Measurements from ENCODE around the gene RBM33. TPM values are rescaled to one million over a fixed set of nuclear protein-coding genes. Genes with fewer than 3 reads are reported as not detected.

RBM33 gene
- total RNA-seq, 1 experiment from 2014 or later, result 80.5 TPM

DNA sequence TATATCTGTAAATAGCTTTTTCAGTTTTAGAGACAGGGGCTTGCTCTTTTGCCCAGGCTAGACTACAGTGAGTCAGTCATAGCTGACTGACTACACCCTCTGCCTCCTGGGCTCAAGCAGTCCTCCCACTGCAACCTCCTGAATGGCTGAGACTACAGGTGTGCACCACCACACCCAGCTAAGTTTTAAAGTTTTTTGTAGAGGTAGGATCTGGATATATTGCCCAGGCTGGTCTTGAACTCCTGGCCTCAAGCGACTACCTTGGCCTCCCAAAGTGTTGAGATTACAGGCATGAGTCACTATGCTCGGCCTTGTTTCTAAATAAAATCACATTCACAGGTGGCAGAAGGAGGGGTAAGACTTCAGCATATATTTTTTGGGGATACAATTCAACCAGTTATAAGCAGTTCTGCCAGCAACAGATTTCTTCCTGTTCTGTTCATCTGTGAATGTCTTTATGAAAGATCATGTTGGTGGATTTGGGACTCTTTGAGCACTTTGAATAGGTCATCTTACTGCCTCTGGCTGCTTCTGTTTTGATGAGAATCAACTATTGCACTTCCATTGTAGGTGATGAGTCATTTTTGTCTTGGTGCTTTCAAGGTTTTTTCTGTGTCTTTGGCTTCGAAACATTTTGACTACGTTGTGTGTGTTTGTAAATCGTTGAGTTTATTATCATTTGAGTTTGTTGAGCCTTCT lies 15.7 kb downstream of the RBM33 start:
- Mint-ChIP-seq H3K27me3 (ENCODE audit: insufficient read depth, unreplicated experiment) (no peaks in the 10 kb centered on the region), H3K27ac (ENCODE audit: low read depth, unreplicated experiment) (peak overlapping the region; percentile 10), H3K9me3 (ENCODE audit: unreplicated experiment) (no peaks in the 10 kb centered on the region), H3K4me1 (ENCODE audit: insufficient read depth, unreplicated experiment) (peaks cover 30% of the 10 kb centered on the region), H3K36me3 (ENCODE audit: insufficient read depth, unreplicated experiment) (peaks cover 11% of the 10 kb centered on the region), H3K4me3 (ENCODE audit: unreplicated experiment) (no peak overlapping the region)
- TF ChIP-seq, protein P1, sequence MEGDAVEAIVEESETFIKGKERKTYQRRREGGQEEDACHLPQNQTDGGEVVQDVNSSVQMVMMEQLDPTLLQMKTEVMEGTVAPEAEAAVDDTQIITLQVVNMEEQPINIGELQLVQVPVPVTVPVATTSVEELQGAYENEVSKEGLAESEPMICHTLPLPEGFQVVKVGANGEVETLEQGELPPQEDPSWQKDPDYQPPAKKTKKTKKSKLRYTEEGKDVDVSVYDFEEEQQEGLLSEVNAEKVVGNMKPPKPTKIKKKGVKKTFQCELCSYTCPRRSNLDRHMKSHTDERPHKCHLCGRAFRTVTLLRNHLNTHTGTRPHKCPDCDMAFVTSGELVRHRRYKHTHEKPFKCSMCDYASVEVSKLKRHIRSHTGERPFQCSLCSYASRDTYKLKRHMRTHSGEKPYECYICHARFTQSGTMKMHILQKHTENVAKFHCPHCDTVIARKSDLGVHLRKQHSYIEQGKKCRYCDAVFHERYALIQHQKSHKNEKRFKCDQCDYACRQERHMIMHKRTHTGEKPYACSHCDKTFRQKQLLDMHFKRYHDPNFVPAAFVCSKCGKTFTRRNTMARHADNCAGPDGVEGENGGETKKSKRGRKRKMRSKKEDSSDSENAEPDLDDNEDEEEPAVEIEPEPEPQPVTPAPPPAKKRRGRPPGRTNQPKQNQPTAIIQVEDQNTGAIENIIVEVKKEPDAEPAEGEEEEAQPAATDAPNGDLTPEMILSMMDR (IDR thresholded peaks at IDR 0.05; ENCODE audit: unreplicated experiment), result no peak
- DNase-seq (ENCODE audit: unreplicated experiment), result peak; percentile 83
- intact Hi-C loops (cut with micrococcal nuclease), result no loop called here
- CTCF ChIA-PET, result interaction anchor here (0.6 to 1.7 kb wide), 2 partner anchors 62 to 1291 kb away, joined by 3 to 7 read pairs; no protein-coding TSS in a partner anchor
- POLR2A ChIA-PET, result interaction anchor here (0.5 to 1.2 kb wide), 2 partner anchors 11 to 13 kb away, joined by 3 to 8 read pairs; no protein-coding TSS in a partner anchor
- no TSS peak for BruUV-seq (replicated peaks)

DNA sequence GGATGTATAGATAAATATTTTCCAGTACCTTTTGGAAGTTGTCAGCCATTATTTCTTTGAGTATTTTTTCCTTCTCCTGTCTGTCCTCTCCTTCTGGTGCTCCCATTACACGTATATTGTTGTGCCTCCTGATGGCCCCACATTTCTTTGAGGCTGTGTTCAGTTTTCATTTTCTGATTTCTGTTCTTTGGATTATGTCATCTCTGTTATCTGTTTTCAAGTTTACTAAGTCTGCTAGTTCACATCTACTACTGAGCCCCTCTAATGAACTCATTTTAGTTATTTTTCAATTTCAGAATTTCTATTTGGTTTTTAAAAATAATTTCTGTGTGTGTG lies 16.3 kb downstream of the RBM33 start:
- intact Hi-C loops (cut with micrococcal nuclease), result no loop called here
- no TSS peak for BruUV-seq (replicated peaks)
- no peak for DNase-seq (ENCODE audit: unreplicated experiment)
- TF ChIP-seq, protein P1 (IDR thresholded peaks at IDR 0.05; ENCODE audit: unreplicated experiment), result no peak
- ChIA-PET CTCF (no interaction called here), POLR2A (no interaction called here)
- Mint-ChIP-seq H3K9me3 (ENCODE audit: unreplicated experiment) (no peaks in the 10 kb centered on the region), H3K4me3 (ENCODE audit: unreplicated experiment) (no peak overlapping the region), H3K27ac (ENCODE audit: low read depth, unreplicated experiment) (peak overlapping the region; percentile 10), H3K4me1 (ENCODE audit: insufficient read depth, unreplicated experiment) (peaks cover 35% of the 10 kb centered on the region), H3K27me3 (ENCODE audit: insufficient read depth, unreplicated experiment) (no peaks in the 10 kb centered on the region), H3K36me3 (ENCODE audit: insufficient read depth, unreplicated experiment) (peaks cover 15% of the 10 kb centered on the region)

GRCh38 chr7:155662343-155663043 lies 18.0 kb downstream of the RBM33 start:
- no peak overlapping the region for H3K27ac Mint-ChIP-seq (ENCODE audit: low read depth, unreplicated experiment)
- peaks cover 40% of the 10 kb centered on the region for H3K4me1 Mint-ChIP-seq (ENCODE audit: insufficient read depth, unreplicated experiment)

DNA sequence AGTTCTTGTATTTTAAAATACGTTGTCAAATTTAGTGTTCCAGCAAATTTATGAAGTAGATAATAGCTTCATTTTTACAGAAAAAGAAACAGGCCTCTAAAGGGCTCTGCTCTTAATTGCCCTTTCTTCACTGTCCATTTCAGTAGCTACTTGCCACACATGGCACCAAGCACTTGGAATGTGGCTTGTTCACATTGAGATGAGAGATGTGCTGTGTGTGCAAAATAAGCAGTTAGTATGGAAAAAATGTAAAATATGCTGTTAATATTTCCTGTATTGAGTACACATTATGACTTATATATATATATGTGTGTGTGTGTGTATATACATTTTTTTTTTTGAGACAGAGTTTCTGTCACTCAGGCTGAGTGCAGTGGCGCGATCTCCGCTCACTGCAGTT lies 19.5 kb downstream of the RBM33 start:
- Mint-ChIP-seq H3K36me3 (ENCODE audit: insufficient read depth, unreplicated experiment) (peaks cover 29% of the 10 kb centered on the region), H3K27me3 (ENCODE audit: insufficient read depth, unreplicated experiment) (no peaks in the 10 kb centered on the region), H3K27ac (ENCODE audit: low read depth, unreplicated experiment) (no peak overlapping the region), H3K9me3 (ENCODE audit: unreplicated experiment) (no peaks in the 10 kb centered on the region), H3K4me1 (ENCODE audit: insufficient read depth, unreplicated experiment) (peaks cover 40% of the 10 kb centered on the region), H3K4me3 (ENCODE audit: unreplicated experiment) (no peak overlapping the region)
- intact Hi-C loops (cut with micrococcal nuclease), result no loop called here
- TF ChIP-seq, protein P1 (IDR thresholded peaks at IDR 0.05; ENCODE audit: unreplicated experiment), result no peak
- no TSS peak for BruUV-seq (replicated peaks)
- no peak for DNase-seq (ENCODE audit: unreplicated experiment)
- ChIA-PET POLR2A (interaction anchor here (1.1 to 1.2 kb wide), 3 partner anchors 9 to 29 kb away, joined by 3 to 4 read pairs (median 3); no protein-coding TSS in a partner anchor), CTCF (interaction anchor here (0.6 to 2.7 kb wide), 5 partner anchors 11 to 1090 kb away, joined by 3 to 17 read pairs (median 4); no protein-coding TSS in a partner anchor)

More at GRCh38 chr7:155662343-155663043, 18.0 kb downstream of the RBM33 start:
- ChIA-PET POLR2A (no interaction called here), CTCF (interaction anchor here (0.5 to 2.7 kb wide), 3 partner anchors 49 to 1690 kb away, joined by 3 to 17 read pairs (median 3); no protein-coding TSS in a partner anchor)
- no peaks in the 10 kb centered on the region for H3K9me3 Mint-ChIP-seq (ENCODE audit: unreplicated experiment)
- intact Hi-C loops (cut with micrococcal nuclease), result no loop called here
- peaks cover 21% of the 10 kb centered on the region for H3K36me3 Mint-ChIP-seq (ENCODE audit: insufficient read depth, unreplicated experiment)
- DNase-seq (ENCODE audit: unreplicated experiment), result no peak
- TF ChIP-seq, protein P1 (IDR thresholded peaks at IDR 0.05; ENCODE audit: unreplicated experiment), result no peak
- BruUV-seq (replicated peaks), result no TSS peak
- H3K27me3 Mint-ChIP-seq (ENCODE audit: insufficient read depth, unreplicated experiment), result no peaks in the 10 kb centered on the region
- no peak overlapping the region for H3K4me3 Mint-ChIP-seq (ENCODE audit: unreplicated experiment)

All from MCF 10A (cell line).